ENCODE measurements around the gene SPIRE2.

The SPIRE2 gene

DNA sequence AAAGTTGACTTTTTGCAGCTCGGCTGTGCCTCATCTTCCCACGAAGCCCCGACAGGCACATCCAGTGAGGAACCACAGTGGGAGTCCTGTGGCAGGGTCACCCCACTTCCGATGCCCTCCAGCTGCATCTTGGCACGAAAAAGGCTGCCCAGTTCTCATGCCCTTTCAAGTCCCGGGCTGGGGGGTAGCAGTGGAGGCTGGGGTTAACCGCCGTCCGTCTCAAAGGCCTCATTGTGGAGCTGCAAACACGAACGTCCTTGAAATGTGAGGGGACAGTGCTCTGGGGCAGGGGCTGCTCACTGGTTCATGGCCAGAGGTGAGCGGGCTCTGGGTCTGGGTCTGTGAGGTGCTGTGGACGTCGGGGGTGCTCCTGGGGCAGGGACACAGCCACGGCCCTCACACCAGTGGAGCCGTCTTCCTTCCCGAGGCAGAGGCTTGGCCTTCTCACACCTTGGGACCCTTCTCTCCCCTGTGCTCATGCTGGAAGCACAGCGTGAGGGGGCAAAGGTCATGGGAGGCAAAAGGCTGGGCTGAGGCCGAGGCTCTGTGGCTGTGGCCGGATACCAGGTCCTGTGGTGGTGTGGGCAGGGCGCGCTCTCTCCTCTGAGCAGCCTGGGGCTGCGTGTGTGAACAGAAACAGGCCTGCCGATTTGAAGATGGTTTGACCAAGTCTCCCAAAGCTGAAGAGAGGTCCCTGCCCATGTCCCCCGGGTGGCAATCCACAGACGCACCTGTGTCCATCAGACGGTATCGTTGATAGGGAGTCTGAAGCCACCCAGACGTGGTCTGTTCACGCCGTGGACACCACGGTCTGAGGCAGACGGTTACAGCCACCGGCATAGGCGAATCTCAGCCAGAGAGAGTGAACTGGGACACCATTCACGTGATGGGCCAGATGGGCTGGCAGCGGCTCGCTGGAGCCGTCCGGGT lies 87.3 kb downstream of the SPIRE2 start:
- DNase-seq, result no peak

DNA sequence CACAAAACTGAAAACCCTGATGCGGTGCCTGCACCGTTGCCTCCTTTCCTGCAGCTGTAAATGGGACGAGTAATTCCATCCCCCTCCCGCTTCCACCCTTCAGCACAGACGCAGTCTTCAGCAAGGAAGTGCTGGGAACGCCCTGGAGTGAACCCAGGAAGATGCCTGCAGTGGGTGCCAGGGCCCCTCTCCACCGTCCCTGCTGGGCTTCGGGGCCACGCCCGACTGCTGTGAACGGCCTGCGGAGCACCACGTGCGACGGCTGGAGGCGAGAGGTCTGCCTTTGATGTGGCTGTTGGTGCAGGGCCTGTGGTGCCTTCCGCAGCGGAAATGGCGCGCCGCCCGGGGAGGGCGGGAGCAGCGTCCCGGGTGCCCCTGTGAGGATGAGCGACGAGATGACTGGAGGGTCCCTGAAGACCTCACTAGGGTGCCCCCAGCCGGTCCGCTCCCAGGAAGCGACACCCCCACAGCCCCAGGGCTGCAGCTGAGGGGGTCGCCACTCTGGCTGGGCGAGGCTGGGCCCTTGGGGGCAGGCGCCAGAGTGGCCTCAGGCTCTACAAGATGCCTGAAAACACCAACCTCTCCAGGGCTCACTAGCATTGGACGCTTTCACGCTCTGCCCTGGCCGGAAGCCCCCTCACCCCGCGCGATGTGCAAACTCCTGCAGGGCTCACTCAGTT lies 89.6 kb downstream of the SPIRE2 start:
- DNase-seq, result peak; percentile 95

DNA sequence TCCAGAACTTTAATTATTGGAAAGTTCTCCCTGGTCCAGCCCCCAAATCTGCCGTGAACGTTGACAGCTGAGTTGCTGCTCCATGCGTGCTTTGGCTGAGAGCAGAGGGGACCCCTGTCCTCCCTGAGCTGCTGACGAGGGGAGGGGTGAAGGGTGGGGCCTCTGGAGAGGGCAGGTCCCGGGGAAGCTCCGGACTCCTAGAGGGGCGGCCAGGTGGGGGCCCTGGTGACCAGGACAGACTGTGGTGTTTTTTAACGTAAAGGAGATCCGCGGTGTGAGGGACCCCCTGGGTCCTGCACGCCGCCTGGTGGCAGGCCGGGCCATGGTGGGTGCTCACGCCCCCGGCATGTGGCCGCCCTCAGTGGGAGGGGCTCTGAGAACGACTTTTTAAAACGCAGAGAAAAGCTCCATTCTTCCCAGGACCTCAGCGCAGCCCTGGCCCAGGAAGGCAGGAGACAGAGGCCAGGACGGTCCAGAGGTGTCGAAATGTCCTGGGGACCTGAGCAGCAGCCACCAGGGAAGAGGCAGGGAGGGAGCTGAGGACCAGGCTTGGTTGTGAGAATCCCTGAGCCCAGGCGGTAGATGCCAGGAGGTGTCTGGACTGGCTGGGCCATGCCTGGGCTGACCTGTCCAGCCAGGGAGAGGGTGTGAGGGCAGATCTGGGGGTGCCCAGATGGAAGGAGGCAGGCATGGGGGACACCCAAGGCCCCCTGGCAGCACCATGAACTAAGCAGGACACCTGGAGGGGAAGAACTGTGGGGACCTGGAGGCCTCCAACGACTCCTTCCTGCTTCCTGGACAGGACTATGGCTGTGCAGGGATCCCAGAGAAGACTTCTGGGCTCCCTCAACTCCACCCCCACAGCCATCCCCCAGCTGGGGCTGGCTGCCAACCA lies 90.4 kb downstream of the SPIRE2 start, which contains the start of gene MC1R:
Gene MC1R (plus strand): TSS at position 410 of the 895 bp plus-strand sequence. CDS start 397 bp downstream, at position 807.
- peak; percentile 48 for DNase-seq

DNA sequence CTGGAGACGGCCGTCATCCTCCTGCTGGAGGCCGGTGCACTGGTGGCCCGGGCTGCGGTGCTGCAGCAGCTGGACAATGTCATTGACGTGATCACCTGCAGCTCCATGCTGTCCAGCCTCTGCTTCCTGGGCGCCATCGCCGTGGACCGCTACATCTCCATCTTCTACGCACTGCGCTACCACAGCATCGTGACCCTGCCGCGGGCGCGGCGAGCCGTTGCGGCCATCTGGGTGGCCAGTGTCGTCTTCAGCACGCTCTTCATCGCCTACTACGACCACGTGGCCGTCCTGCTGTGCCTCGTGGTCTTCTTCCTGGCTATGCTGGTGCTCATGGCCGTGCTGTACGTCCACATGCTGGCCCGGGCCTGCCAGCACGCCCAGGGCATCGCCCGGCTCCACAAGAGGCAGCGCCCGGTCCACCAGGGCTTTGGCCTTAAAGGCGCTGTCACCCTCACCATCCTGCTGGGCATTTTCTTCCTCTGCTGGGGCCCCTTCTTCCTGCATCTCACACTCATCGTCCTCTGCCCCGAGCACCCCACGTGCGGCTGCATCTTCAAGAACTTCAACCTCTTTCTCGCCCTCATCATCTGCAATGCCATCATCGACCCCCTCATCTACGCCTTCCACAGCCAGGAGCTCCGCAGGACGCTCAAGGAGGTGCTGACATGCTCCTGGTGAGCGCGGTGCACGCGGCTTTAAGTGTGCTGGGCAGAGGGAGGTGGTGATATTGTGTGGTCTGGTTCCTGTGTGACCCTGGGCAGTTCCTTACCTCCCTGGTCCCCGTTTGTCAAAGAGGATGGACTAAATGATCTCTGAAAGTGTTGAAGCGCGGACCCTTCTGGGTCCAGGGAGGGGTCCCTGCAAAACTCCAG lies 91.5 kb downstream of the SPIRE2 start:
- no peak for DNase-seq

DNA sequence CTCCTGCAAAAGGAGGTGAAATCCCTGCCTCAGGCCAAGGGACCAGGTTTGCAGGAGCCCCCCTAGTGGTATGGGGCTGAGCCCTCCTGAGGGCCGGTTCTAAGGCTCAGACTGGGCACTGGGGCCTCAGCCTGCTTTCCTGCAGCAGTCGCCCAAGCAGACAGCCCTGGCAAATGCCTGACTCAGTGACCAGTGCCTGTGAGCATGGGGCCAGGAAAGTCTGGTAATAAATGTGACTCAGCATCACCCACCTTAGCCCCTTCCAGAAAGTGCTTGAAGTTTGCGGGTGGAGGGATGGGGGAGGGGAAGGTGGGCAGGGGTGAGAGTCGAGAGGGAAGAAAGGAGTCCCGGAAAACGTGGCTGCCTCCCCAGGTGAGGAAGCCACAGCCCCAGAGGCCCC lies 92.4 kb downstream of the SPIRE2 start:
- DNase-seq, result peak; percentile 48
